ENCODE results near the gene PTF1A.
"Not testable (repeated sequence)": the region's sequence is repeated elsewhere in the genome, so short reads cannot be mapped to it uniquely, and the experiment has no call there.

The PTF1A gene

DNA sequence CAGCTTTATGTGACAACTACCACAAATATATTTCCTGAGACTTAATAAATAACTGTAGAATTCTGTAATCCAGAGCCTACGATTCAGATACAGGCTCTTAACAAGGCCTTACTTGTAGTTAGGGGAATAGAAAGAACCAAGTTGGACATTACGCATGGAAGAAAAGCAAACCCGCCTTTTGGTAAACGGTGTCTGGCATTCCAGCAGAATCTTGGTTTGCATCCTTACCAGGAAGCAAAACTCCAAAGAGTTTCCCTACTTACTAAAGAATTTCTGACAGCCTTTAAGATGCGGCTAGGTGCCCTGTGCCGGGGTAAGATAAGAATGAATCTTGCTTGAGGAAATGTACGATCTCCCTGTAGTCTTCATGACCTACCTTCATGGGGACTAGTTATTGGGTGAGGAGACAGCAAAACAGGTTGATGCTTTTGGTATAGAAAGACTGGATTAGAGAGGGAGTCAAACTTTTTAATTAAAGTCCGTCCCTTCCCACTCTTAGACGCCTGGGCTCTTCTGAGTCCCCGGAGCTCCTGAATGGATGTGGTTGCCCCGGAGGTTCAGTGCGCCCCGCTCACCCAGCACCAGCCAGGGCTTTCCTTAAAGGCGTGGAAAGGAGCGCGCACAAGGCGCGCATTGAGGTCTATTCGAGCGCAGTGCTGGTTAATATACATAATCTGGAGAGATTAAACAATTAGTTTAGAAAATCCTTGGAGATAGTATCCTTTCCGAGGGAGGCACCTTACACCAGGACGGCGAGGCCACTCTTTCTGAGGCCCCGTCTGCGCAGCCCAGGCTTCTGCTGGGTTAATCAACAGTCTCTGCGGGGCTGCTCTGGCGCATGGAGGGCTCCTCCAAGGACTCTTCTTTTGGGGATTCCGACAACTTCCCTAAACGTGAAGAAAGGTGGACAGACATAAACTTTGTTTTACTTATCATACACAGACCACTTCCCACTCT, 11.5 kb downstream of the PTF1A start:
- DNase-seq (ENCODE audit: low read depth), result no peak

- no peak for DNase-seq (ENCODE audit: low read depth)
Observed at GRCh38 chr10:23204773-23205172, 12.7 kb downstream of the PTF1A start.

GRCh38 chr10:23205972-23206642, 14.0 kb downstream of the PTF1A start:
- DNase-seq (ENCODE audit: low read depth), result no peak

DNA sequence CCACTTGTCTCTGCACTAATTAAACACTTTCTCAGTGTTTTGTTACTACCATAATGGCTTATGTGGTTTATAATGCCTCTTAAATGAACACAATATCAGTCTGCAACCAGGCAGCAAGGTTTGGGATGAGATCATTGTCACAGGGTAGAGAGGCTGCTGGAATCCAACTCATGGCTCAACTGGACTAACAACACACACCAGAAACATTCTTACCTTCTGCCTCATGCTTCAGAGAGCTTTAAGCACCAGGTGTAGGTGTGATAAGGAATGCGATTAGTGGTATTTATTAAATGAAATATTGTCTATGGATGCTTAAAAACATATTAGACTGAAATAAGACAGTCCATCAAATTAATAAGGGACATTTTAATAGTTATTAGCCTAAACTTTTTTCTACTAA, 25.4 kb downstream of the PTF1A start:
- DNase-seq (ENCODE audit: low read depth), result no peak

- no peak for DNase-seq (ENCODE audit: low read depth)
Observed at GRCh38 chr10:23230582-23230981, 38.5 kb downstream of the PTF1A start.

DNA sequence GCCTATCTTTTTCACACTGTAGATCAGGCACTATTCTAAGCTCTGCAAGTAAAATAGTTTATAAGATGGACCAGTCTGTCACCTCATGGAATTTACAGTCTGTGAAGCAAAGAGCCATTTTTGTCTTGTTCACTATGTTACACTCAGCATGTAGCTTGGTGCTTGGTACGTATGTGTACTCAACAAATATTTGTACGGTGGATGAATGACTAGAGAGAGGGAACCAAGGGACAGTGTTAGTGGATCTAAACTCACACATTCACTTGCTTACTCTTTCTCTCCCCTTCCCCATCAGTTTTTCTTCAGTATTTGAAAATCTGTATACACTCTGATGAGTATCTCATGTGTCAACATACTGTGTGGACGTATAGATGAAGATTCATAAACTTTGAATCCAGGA, 45.9 kb downstream of the PTF1A start:
- no peak for DNase-seq (ENCODE audit: low read depth)

- not testable (repeated sequence) for DNase-seq (ENCODE audit: low read depth)
Observed at GRCh38 chr10:23241779-23242178, 49.7 kb downstream of the PTF1A start.

Data from stimulated activated CD8-positive, alpha-beta memory T cell treated with anti-CD3 and anti-CD28 coated beads, Interleukin-7, amount 100 ng/mL, for 24 hours (primary cell).